ENCODE results near the gene MAP2K1.

DNA sequence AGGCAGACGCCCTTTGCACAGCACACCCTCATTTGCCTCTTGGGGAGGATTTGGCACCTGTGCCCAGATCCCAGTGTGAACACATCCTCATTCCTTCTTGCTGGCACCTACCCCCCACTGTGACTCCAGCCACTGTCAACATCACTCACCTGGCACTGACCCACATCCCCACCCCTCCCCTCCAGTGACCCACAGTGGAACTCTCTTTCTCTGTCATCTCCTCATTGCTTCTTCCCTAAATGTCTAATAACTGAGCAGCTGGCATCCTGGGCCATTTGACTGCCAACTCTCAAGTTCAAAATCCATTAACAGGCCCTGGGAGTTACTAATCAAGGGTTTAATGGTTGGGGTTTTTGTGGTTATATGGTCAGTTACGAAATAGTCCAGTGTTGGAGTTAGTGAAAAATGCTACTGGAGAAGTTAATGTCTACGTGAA, 96.4 kb downstream of the MAP2K1 start:
- TF ChIP-seq, protein P1, sequence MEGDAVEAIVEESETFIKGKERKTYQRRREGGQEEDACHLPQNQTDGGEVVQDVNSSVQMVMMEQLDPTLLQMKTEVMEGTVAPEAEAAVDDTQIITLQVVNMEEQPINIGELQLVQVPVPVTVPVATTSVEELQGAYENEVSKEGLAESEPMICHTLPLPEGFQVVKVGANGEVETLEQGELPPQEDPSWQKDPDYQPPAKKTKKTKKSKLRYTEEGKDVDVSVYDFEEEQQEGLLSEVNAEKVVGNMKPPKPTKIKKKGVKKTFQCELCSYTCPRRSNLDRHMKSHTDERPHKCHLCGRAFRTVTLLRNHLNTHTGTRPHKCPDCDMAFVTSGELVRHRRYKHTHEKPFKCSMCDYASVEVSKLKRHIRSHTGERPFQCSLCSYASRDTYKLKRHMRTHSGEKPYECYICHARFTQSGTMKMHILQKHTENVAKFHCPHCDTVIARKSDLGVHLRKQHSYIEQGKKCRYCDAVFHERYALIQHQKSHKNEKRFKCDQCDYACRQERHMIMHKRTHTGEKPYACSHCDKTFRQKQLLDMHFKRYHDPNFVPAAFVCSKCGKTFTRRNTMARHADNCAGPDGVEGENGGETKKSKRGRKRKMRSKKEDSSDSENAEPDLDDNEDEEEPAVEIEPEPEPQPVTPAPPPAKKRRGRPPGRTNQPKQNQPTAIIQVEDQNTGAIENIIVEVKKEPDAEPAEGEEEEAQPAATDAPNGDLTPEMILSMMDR (IDR thresholded peaks at IDR 0.05): no peak
- no peak for TF ChIP-seq POLR2A (IDR thresholded peaks at IDR 0.05)
